CD4-positive, alpha-beta T cell (primary cell): Measurements from ENCODE around the gene TBC1D22A. TPM values are rescaled to one million over a fixed set of nuclear protein-coding genes. Genes with fewer than 3 reads are reported as not detected.

Experiments used
- ATAC-seq: fragments of 200-7000 bp; cut with Tn5 transposase; one replicate; pipeline ENCODE4 v1.10.0; 2022; ENCODE audit warnings: mild to moderate bottlenecking; ENCODE audit not compliant: poor library complexity
- CTCF ChIA-PET: fragments of 350-600 bp; sonication (Branson Sonifier 250); formaldehyde crosslinking; loops from one replicate; lab custom pipeline; 2021; ENCODE audit warnings: antibody characterized with exemption, inconsistent platforms; lab: Charles Lee
- POLR2A ChIA-PET: fragments of 350-600 bp; sonication (Branson Sonifier 250); formaldehyde crosslinking; loops from one replicate; lab custom pipeline; 2021; ENCODE audit warnings: antibody characterized with exemption, inconsistent platforms; lab: Charles Lee
- DNase-seq, 14 experiments: peaks; one replicate each; pipeline ENCODE4 v3.0.0-alpha.2; 2013 to 2020; ENCODE audit warnings: mixed read lengths in 2 of 14
- H3K27ac ChIP-seq, 2 donors: one replicate each; pipeline versions ENCODE4 v1.5.1 to v1.7.0; 2013; ENCODE audit warnings: low read length in 2 of 2, low read depth in 1 of 2, mild to moderate bottlenecking in 1 of 2
- H3K27me3 ChIP-seq, 2 experiments: 1 replicate in 1 of 2; 2 replicates in 1 of 2; pipeline versions ENCODE4 v1.6.1 to v1.7.0; 2013; ENCODE audit warnings: low read length in 2 of 2, control low read depth in 1 of 2, mild to moderate bottlenecking in 1 of 2, moderate library complexity in 1 of 2; ENCODE audit not compliant: insufficient read depth in 2 of 2, control insufficient read depth in 1 of 2
- H3K36me3 ChIP-seq: one replicate; pipeline ENCODE4 v1.6.1; 2013; ENCODE audit warnings: low read length, control low read depth; ENCODE audit not compliant: insufficient read depth
- H3K4me1 ChIP-seq: one replicate; pipeline ENCODE4 v1.6.1; 2013; ENCODE audit warnings: low read length, control low read depth; ENCODE audit not compliant: insufficient read depth
- H3K4me3 ChIP-seq: one replicate; pipeline ENCODE4 v1.5.1; 2013; ENCODE audit warnings: mild to moderate bottlenecking, low read length, moderate library complexity
- H3K9me3 ChIP-seq, 2 experiments: 1 replicate in 1 of 2; 2 replicates in 1 of 2; pipeline versions ENCODE4 v1.6.1 to v1.7.0; 2013; ENCODE audit warnings: low read length in 2 of 2, mild to moderate bottlenecking in 2 of 2, control low read depth in 1 of 2, moderate library complexity in 1 of 2; ENCODE audit not compliant: control insufficient read depth in 1 of 2, insufficient read depth in 1 of 2
- H3K27ac Mint-ChIP-seq: one replicate; pipeline ENCODE4 v1.8.0; 2020; ENCODE audit warnings: mixed read lengths
- H3K27me3 Mint-ChIP-seq: one replicate; pipeline ENCODE4 v1.8.0; 2021; ENCODE audit warnings: mixed read lengths
- H3K36me3 Mint-ChIP-seq: one replicate; pipeline ENCODE4 v1.8.0; 2021; ENCODE audit warnings: low read depth, mixed read lengths
- H3K4me1 Mint-ChIP-seq: one replicate; pipeline ENCODE4 v1.8.0; 2021; ENCODE audit warnings: low read depth, mixed read lengths
- H3K4me3 Mint-ChIP-seq: one replicate; pipeline ENCODE4 v1.8.0; 2020; ENCODE audit warnings: mild to moderate bottlenecking, mixed read lengths
- H3K9me3 Mint-ChIP-seq: one replicate; pipeline ENCODE4 v1.8.0; 2020; ENCODE audit warnings: mixed read lengths
- CTCF ChIP-seq: fragments of 200-600 bp; IDR thresholded peaks from one replicate; pipeline ENCODE4 v1.8.0; 2022; ENCODE audit warnings: antibody characterized with exemption, mild to moderate bottlenecking
- intact Hi-C, 2 experiments: fragments of 100-400 bp; cut with DNase I in 1 of 2; cut with micrococcal nuclease in 1 of 2; formaldehyde crosslinking; loops; one replicate each; pipeline versions ENCODE4 v1.15.1 to v1.9.0; 2023 to 2025; cut with DNase I, micrococcal nuclease
- total RNA-seq, 174 experiments: library from RNA in 2 of 174; stranded (reverse) in 2 of 174; gene quantifications; one replicate each; pipeline ENCODE4 v1.2.3 and lab custom pipeline; 2021 to 2026

TBC1D22A gene
- total RNA-seq, 2 experiments from 2014 or later, result 27.1 to 31.7 TPM

- DNase-seq, result no peak
- intact Hi-C loops, result no loop called here
- H3K27ac Mint-ChIP-seq, result no peak overlapping the region
- H3K4me1 Mint-ChIP-seq, result no peaks in the 10 kb centered on the region
- H3K9me3 ChIP-seq, result peaks cover 4 to 60% of the 10 kb centered on the region in 2 experiments
- H3K36me3 ChIP-seq, result peaks cover 12% of the 10 kb centered on the region
- CTCF ChIA-PET, result no interaction called here
- no peaks in the 10 kb centered on the region for H3K4me1 ChIP-seq
- ATAC-seq, result no peak
- no peaks in the 10 kb centered on the region for H3K27me3 ChIP-seq
- POLR2A ChIA-PET, result no interaction called here
- peaks cover 12% of the 10 kb centered on the region for H3K9me3 Mint-ChIP-seq
- H3K36me3 Mint-ChIP-seq, result peaks cover 53% of the 10 kb centered on the region
- no peak overlapping the region for H3K27ac ChIP-seq
- H3K27me3 Mint-ChIP-seq, result no peaks in the 10 kb centered on the region
- TF ChIP-seq CTCF, result no peak
- H3K4me3 Mint-ChIP-seq, result no peak overlapping the region
- no peak overlapping the region for H3K4me3 ChIP-seq
Measured at GRCh38 chr22:47178339-47178738, 415.9 kb downstream of the TBC1D22A start.

- intact Hi-C loops, result no loop called here
- H3K36me3 ChIP-seq, result no peaks in the 10 kb centered on the region
- Mint-ChIP-seq H3K36me3 (peaks cover 33% of the 10 kb centered on the region), H3K4me1 (no peaks in the 10 kb centered on the region), H3K27me3 (no peaks in the 10 kb centered on the region), H3K27ac (no peak overlapping the region), H3K4me3 (no peak overlapping the region), H3K9me3 (peaks cover 18% of the 10 kb centered on the region)
- CTCF ChIA-PET, result no interaction called here
- POLR2A ChIA-PET, result no interaction called here
- H3K27me3 ChIP-seq, result no peaks in the 10 kb centered on the region
- no peak for ATAC-seq
- DNase-seq, result no peak
- H3K4me1 ChIP-seq, result no peaks in the 10 kb centered on the region
- TF ChIP-seq CTCF, result no peak
- H3K9me3 ChIP-seq, result peaks cover 11 to 35% of the 10 kb centered on the region in 2 experiments
- H3K4me3 ChIP-seq, result no peak overlapping the region
- no peak overlapping the region for H3K27ac ChIP-seq
Measured at GRCh38 chr22:47180796-47181195, 418.3 kb downstream of the TBC1D22A start.

- Mint-ChIP-seq H3K27ac (no peak overlapping the region), H3K9me3 (peaks cover 17% of the 10 kb centered on the region), H3K4me1 (no peaks in the 10 kb centered on the region), H3K27me3 (no peaks in the 10 kb centered on the region), H3K4me3 (no peak overlapping the region), H3K36me3 (peaks cover 3% of the 10 kb centered on the region)
- CTCF ChIA-PET, result no interaction called here
- Histone ChIP-seq H3K4me1 (no peaks in the 10 kb centered on the region), H3K36me3 (no peaks in the 10 kb centered on the region), H3K4me3 (no peak overlapping the region), H3K9me3 (peaks cover 15 to 19% of the 10 kb centered on the region in 2 experiments), H3K27me3 (no peaks in the 10 kb centered on the region), H3K27ac (no peak overlapping the region)
- no peak for DNase-seq
- POLR2A ChIA-PET, result no interaction called here
- TF ChIP-seq CTCF, result no peak
- intact Hi-C loops, result no loop called here
- no peak for ATAC-seq
Measured at GRCh38 chr22:47187176-47187957, 424.9 kb downstream of the TBC1D22A start.
